ENCODE results near the gene AKTIP.

Gene AKTIP

GRCh38 chr16:53510704-53511070, 7.7 kb upstream of the AKTIP start:
- no peak for DNase-seq (ENCODE audit: low read depth in 1 of 2, low spot score in 1 of 2)
- TF ChIP-seq JUND (IDR thresholded peaks at IDR 0.05; ENCODE audit: low read depth), result no peak
- in situ Hi-C loops (cut with HindIII; ENCODE audit: low pct_unique_long_range_greater_than_20kb, low sequenced_read_pairs), result no loop called here

- TF ChIP-seq JUND (IDR thresholded peaks at IDR 0.05; ENCODE audit: low read depth), result no peak
- in situ Hi-C loops (cut with HindIII; ENCODE audit: low pct_unique_long_range_greater_than_20kb, low sequenced_read_pairs), result no loop called here
- peak; percentile 21 to 70 for DNase-seq (ENCODE audit: low read depth in 1 of 2, low spot score in 1 of 2)
Measured at GRCh38 chr16:53509906-53510703, 7.1 kb upstream of the AKTIP start.

- no peak for DNase-seq (ENCODE audit: low read depth in 1 of 2, low spot score in 1 of 2)
- TF ChIP-seq JUND (IDR thresholded peaks at IDR 0.05; ENCODE audit: low read depth), result no peak
Measured at GRCh38 chr16:53507464-53508179, 4.6 kb upstream of the AKTIP start.

DNA sequence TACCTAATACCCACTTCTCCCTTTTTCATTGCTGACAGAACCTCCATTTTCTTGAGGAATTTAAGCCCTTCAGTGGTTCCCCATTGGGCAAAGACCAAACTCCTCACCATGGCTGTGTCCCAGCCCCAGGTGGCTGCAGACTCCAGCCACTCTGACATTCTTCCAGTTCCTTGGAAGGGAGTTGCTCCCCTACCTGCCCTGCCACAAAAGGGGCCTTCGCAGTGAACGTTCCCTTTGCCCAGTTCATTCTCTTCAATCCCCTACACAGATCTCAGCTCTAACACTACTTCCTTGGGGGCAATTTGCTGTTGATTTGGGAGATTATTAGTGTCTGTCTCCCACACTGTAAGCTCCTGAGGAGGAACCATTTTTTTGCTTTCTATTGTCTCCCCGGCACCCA, 3.2 kb upstream of the AKTIP start:
- in situ Hi-C loops (cut with HindIII; ENCODE audit: low pct_unique_long_range_greater_than_20kb, low sequenced_read_pairs), result no loop called here
- DNase-seq (ENCODE audit: low read depth in 1 of 2, low spot score in 1 of 2), result no peak
- TF ChIP-seq JUND (IDR thresholded peaks at IDR 0.05; ENCODE audit: low read depth), result no peak

More at GRCh38 chr16:53507464-53508179, 4.6 kb upstream of the AKTIP start:
- in situ Hi-C loops (cut with HindIII; ENCODE audit: low pct_unique_long_range_greater_than_20kb, low sequenced_read_pairs), result no loop called here

- no peak for TF ChIP-seq JUND (IDR thresholded peaks at IDR 0.05; ENCODE audit: low read depth)
- in situ Hi-C loops (cut with HindIII; ENCODE audit: low pct_unique_long_range_greater_than_20kb, low sequenced_read_pairs), result no loop called here
- no peak for DNase-seq (ENCODE audit: low read depth in 1 of 2, low spot score in 1 of 2)
Measured at GRCh38 chr16:53504665-53505064, 1.7 kb upstream of the AKTIP start.

DNA sequence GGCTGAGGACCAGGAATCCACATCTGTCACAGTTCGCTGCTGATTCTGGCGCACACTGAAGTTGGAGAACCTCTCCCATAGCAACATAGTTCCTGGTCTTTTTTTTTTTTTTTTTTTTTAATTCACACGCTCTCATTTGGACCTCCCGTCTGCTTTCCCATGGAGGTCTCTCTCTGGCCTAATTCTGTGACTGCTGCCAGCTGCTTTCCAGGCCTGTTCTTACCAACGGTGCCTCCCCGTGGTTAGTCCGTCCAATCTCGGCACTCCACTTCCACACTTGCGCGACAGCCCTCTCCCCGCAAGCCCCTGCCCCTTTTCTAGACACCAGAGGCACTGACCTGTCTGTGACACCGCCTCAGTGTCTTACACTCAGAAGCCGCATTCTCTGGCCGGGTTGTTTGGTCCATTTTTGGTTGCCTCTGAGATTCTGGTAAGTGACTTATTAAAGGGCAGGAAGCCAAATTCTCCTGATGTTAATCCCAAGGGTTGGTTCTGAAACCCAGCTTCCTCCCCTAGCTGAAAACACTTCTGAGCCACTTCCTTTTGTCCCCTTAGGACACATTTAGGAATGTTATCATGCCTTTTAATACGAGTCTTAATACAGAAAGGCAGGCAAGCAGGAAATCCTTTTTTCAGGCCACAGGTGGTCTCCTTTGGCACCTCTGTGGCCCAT, 1.1 kb upstream of the AKTIP start:
- peak in 1 of 2 experiments; percentile 20 for DNase-seq (ENCODE audit: low read depth in 1 of 2, low spot score in 1 of 2)

DNA sequence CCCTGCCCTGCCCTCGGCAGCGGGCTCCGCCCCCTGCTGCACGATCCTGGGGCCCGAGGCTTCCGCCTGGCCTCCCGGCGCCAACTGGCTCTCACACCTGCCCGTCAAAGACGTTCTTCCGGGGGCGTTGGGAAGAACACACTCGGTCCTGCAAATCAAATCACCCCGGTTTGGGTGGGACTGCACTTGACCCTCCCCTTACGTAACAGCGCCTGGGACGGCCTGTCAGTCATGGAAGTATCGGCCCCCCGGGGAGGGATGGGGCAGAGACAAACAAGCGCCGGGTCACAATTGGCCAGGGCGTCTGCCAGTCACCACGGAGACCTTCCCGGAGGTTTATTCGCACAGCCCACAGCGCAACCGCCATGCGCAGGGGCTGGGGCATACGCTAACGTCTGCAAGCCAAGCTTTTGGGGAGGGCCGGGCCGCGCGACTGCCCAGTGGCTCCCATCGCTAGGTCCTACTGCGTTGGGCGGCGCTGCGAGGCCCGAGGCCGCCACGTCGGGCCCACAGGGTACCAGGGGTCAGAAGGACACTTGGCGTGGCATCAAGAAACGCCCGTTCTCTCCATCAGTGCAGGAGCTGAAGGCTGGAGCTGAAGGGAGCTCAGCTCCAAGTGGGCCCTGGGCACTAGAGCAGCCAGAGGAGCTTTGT, 388 bp upstream of the AKTIP start:
- TF ChIP-seq JUND (IDR thresholded peaks at IDR 0.05; ENCODE audit: low read depth), result no peak
- in situ Hi-C loops (cut with HindIII; ENCODE audit: low pct_unique_long_range_greater_than_20kb, low sequenced_read_pairs), result no loop called here
- DNase-seq (ENCODE audit: low read depth in 1 of 2, low spot score in 1 of 2), result peak; percentile 82 to 100

More for the DNA sequence above, 1.1 kb upstream of the AKTIP start:
- no peak for TF ChIP-seq JUND (IDR thresholded peaks at IDR 0.05; ENCODE audit: low read depth)
- in situ Hi-C loops (cut with HindIII; ENCODE audit: low pct_unique_long_range_greater_than_20kb, low sequenced_read_pairs), result no loop called here

DNA sequence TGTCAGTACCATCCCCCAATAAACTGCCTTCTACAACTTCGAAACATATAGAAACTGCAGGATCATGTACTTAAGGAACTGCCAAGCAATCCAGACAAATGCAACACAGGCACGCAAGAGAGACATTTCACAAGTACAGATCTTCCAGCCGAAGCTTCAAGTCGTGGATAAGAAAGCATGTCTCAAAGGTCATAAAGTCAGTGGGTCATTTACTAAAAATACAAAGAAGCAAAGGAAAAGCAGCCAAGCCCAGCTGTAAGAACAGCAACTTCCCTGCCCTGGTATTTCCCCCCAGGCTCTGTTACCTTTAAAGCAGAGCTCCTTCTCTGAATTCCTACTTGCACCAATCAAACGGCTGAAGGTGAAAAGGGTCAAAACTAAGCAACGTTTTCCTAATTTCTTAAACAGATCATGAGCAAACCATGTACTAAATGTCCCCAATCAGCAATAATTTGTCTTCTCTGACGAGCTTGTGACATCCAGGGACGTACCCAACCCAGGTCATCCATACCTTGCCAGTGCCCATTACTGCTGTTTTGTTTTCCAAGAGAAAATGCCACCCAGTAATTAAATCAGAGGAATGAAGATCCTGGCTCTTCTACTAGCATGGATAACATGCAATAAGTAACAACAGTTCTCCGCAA, 1.7 kb downstream of the AKTIP start:
- DNase-seq (ENCODE audit: low read depth in 1 of 2, low spot score in 1 of 2), result peak in 1 of 2 experiments; percentile 19
- in situ Hi-C loops (cut with HindIII; ENCODE audit: low pct_unique_long_range_greater_than_20kb, low sequenced_read_pairs), result no loop called here
- TF ChIP-seq JUND (IDR thresholded peaks at IDR 0.05; ENCODE audit: low read depth), result no peak

DNA sequence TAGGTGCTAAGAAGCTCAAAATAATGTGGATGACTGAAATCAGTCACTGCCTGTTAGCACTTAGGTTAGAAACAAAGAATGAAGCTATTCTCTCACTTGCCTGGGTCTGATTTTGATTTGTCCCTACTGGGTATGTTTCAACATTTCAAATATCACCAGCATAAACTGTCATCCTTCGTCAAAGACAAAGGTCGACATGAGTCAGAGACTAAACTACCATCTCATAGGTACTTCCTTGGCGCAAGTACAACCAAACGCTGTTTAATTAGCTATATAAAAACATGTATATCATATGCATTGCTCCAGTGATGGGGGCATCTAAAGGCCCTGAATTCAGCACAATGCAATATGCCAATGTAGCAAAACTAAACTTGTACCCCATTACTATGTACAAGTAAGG, 4.0 kb downstream of the AKTIP start:
- in situ Hi-C loops (cut with HindIII; ENCODE audit: low pct_unique_long_range_greater_than_20kb, low sequenced_read_pairs), result no loop called here
- no peak for TF ChIP-seq JUND (IDR thresholded peaks at IDR 0.05; ENCODE audit: low read depth)
- DNase-seq (ENCODE audit: low read depth in 1 of 2, low spot score in 1 of 2), result no peak

GRCh38 chr16:53495325-53495724, 7.7 kb downstream of the AKTIP start:
- in situ Hi-C loops (cut with HindIII; ENCODE audit: low pct_unique_long_range_greater_than_20kb, low sequenced_read_pairs), result no loop called here
- DNase-seq (ENCODE audit: low read depth in 1 of 2, low spot score in 1 of 2), result no peak
- no peak for TF ChIP-seq JUND (IDR thresholded peaks at IDR 0.05; ENCODE audit: low read depth)

DNA sequence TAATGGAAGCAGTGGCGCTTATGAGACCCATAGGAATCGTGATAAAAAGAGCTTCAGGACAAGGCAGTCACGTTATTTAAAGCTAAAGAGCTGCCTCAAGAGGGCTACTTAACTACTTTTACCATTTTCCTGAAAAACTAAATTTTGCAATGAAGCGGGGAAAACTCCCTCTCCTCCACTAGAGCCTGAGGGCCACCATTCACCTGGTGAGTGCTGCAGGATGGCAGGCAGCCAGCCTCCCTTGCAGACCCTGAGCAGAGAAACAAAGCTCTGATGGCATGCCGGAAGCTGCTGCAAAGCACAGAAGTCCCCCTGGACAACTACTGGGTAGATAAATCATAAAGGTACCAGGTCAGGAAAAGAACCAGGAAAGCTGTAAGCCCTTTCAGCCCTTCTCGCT, 8.4 kb downstream of the AKTIP start:
- no peak for TF ChIP-seq JUND (IDR thresholded peaks at IDR 0.05; ENCODE audit: low read depth)
- in situ Hi-C loops (cut with HindIII; ENCODE audit: low pct_unique_long_range_greater_than_20kb, low sequenced_read_pairs), result no loop called here
- no peak for DNase-seq (ENCODE audit: low read depth in 1 of 2, low spot score in 1 of 2)

DNA sequence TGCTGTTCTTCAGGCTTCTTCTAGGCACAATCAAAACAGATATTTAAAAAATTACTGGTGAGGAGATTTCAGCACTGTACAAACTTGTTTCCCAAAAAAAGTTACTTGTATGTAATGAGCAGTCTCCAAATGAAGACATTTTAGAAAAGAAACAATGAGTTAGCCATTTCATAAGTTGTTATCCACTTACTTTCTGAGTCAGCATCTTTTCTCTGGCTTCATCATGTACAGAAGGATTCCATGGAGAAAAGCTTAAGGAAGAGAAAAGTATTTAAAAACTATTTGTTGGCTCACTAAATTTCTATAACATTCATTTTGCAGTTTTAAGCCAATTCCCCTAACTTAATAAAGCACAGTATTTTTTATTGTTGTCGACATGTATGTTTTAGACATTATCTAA, 10.5 kb downstream of the AKTIP start:
- no peak for TF ChIP-seq JUND (IDR thresholded peaks at IDR 0.05; ENCODE audit: low read depth)
- in situ Hi-C loops (cut with HindIII; ENCODE audit: low pct_unique_long_range_greater_than_20kb, low sequenced_read_pairs), result no loop called here
- DNase-seq (ENCODE audit: low read depth in 1 of 2, low spot score in 1 of 2), result no peak

All from T47D (cell line).